Natural killer cell (primary cell): ENCODE results near the gene PRR12. TPM values are rescaled to one million over a fixed set of nuclear protein-coding genes. Genes with fewer than 3 reads are reported as not detected.

Source experiments
- ATAC-seq, 3 donors: fragments of 150-1000 bp in 2 of 3; fragments of 200-7000 bp in 1 of 3; cut with Tn5 transposase; 1 replicate in 1 of 3; 2 replicates in 2 of 3; pipeline ENCODE4 v1.10.0; 2021; ENCODE audit warnings: mild to moderate bottlenecking in 2 of 3, moderate library complexity in 2 of 3
- DNase-seq, 2 donors: peaks; one replicate each; pipeline versions ENCODE4 v3.0.0 to v3.0.0-alpha.2; 2013 to 2021; ENCODE audit warnings: mixed read lengths in 1 of 2
- H3K27ac ChIP-seq: one replicate; pipeline ENCODE4 v1.5.1; 2013; ENCODE audit warnings: mild to moderate bottlenecking, low read length
- H3K27me3 ChIP-seq: one replicate; pipeline ENCODE4 v1.6.1; 2013; ENCODE audit warnings: low read length; ENCODE audit not compliant: control insufficient read depth, insufficient read depth
- H3K36me3 ChIP-seq: one replicate; pipeline ENCODE4 v1.6.1; 2013; ENCODE audit warnings: low read length; ENCODE audit not compliant: control insufficient read depth, insufficient read depth
- H3K4me1 ChIP-seq: one replicate; pipeline ENCODE4 v1.6.1; 2013; ENCODE audit warnings: low read length; ENCODE audit not compliant: control insufficient read depth, insufficient read depth
- H3K4me3 ChIP-seq: one replicate; pipeline ENCODE4 v1.5.1; 2013; ENCODE audit warnings: low read length
- H3K9me3 ChIP-seq: one replicate; pipeline ENCODE4 v1.6.1; 2013; ENCODE audit warnings: low read length; ENCODE audit not compliant: control insufficient read depth, insufficient read depth
- H3K27ac Mint-ChIP-seq, 2 donors: one replicate each; pipeline ENCODE4 v1.8.0; 2022; ENCODE audit warnings: mild to moderate bottlenecking in 2 of 2, mixed read lengths in 2 of 2, moderate library complexity in 1 of 2
- H3K27me3 Mint-ChIP-seq, 2 donors: one replicate each; pipeline ENCODE4 v1.8.0; 2022; ENCODE audit warnings: low read depth in 2 of 2, mixed read lengths in 2 of 2
- H3K36me3 Mint-ChIP-seq: one replicate; pipeline ENCODE4 v1.8.0; 2022; ENCODE audit warnings: mixed read lengths
- H3K4me1 Mint-ChIP-seq, 2 donors: one replicate each; pipeline ENCODE4 v1.8.0; 2022; ENCODE audit warnings: mixed read lengths in 2 of 2
- H3K4me3 Mint-ChIP-seq: one replicate; pipeline ENCODE4 v1.8.0; 2022; ENCODE audit warnings: mild to moderate bottlenecking, moderate library complexity, mixed read lengths
- H3K9me3 Mint-ChIP-seq, 2 donors: one replicate each; pipeline ENCODE4 v1.8.0; 2022; ENCODE audit warnings: mixed read lengths in 2 of 2
- WGBS: methylation state at CpG from one replicate; pipeline ENCODE4 v1.1.7; 2013; ENCODE audit warnings: missing lambda C conversion rate; ENCODE audit not compliant: insufficient coverage; 5-methylcytosine and 5-hydroxymethylcytosine counted together
- intact Hi-C: fragments of 100-400 bp; cut with micrococcal nuclease; formaldehyde crosslinking; loops from one replicate; pipeline ENCODE4 v1.14.2; 2022
- total RNA-seq, 4 donors: library from RNA; stranded (reverse); fragments of 120-200 nt in 1 of 4; gene quantifications; one replicate each; pipeline versions ENCODE4 v1.2.3 to v1.2.4, GENCODE V29; 2013 to 2022
- TF ChIP-seq, protein P1 (sequence below): fragments of 200-600 bp; IDR thresholded peaks from one replicate; pipeline ENCODE4 v1.8.0; 2022; ENCODE audit warnings: antibody characterized with exemption

PRR12 gene
- total RNA-seq, 3 donors from 2014 or later (not counting 1 experiment from before 2014, with no cell fraction given) = 51.1 to 62.1 (median 56.0) TPM

DNA sequence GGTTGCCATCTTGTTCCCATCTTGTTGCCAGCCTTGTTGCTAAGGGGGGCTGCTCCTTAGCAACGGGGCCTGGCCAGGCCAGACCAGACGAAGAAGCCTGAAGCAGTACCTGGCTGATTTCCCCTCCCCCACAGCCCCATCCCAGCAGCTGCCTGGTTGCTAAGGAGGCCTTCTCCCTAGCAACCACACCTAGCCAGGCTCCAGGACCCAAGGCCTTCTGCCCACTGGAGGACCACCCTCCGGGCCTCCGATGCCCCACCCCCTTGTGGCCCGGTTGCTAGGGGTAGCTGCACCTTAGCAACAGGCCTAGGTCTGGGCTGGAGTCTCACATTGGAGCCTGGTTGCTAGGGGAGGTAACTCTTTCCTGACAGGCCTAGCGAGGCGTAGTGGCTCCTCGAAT is 6.0 kb upstream of the PRR12 start:
- Histone ChIP-seq H3K4me1 (peaks cover 9% of the 10 kb centered on the region), H3K36me3 (no peaks in the 10 kb centered on the region), H3K4me3 (no peak overlapping the region), H3K27ac (no peak overlapping the region), H3K9me3 (no peaks in the 10 kb centered on the region), H3K27me3 (no peaks in the 10 kb centered on the region)
- Mint-ChIP-seq H3K9me3 (no peaks in the 10 kb centered on the region), H3K4me1 (peaks cover 11 to 17% of the 10 kb centered on the region in 2 donors), H3K27me3 (no peaks in the 10 kb centered on the region), H3K27ac (no peak overlapping the region), H3K36me3 (no peaks in the 10 kb centered on the region), H3K4me3 (no peak overlapping the region)
- ATAC-seq (no peak), DNase-seq (no peak)
- intact Hi-C loops = no loop called here
- 83% methylated on average over 8 of the region's 8 CpGs for WGBS
- TF ChIP-seq, protein P1, sequence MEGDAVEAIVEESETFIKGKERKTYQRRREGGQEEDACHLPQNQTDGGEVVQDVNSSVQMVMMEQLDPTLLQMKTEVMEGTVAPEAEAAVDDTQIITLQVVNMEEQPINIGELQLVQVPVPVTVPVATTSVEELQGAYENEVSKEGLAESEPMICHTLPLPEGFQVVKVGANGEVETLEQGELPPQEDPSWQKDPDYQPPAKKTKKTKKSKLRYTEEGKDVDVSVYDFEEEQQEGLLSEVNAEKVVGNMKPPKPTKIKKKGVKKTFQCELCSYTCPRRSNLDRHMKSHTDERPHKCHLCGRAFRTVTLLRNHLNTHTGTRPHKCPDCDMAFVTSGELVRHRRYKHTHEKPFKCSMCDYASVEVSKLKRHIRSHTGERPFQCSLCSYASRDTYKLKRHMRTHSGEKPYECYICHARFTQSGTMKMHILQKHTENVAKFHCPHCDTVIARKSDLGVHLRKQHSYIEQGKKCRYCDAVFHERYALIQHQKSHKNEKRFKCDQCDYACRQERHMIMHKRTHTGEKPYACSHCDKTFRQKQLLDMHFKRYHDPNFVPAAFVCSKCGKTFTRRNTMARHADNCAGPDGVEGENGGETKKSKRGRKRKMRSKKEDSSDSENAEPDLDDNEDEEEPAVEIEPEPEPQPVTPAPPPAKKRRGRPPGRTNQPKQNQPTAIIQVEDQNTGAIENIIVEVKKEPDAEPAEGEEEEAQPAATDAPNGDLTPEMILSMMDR = no peak

DNA sequence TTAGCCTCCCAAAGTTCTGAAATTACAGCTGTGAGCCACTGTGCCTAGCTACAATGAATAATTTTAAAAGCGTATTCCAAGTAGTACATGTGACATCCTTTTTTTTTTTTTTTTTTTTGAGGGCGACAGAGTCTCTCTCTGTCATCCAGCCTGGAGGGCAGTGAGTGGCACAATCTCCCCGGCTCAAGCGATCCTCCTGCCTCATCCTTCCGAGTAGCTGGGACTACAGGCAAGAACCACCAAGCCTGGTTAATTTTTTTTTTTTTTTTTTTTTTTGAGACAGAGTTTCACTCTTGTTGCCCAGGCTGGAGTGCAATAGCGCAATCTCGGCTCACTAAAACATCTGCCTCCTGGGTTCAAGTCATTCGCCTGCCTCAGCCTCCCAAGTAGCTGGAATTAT is 3.8 kb upstream of the PRR12 start:
- Mint-ChIP-seq H3K9me3 (no peaks in the 10 kb centered on the region), H3K27me3 (no peaks in the 10 kb centered on the region), H3K4me1 (peaks cover 9 to 14% of the 10 kb centered on the region in 2 donors), H3K36me3 (no peaks in the 10 kb centered on the region), H3K27ac (no peak overlapping the region), H3K4me3 (no peak overlapping the region)
- Histone ChIP-seq H3K4me1 (peaks cover 12% of the 10 kb centered on the region), H3K36me3 (no peaks in the 10 kb centered on the region), H3K4me3 (no peak overlapping the region), H3K9me3 (no peaks in the 10 kb centered on the region), H3K27ac (no peak overlapping the region), H3K27me3 (no peaks in the 10 kb centered on the region)
- intact Hi-C loops = no loop called here
- 85% methylated on average over 8 of the region's 8 CpGs for WGBS
- DNase-seq (no peak), ATAC-seq (no peak)
- TF ChIP-seq, protein P1 = no peak

DNA sequence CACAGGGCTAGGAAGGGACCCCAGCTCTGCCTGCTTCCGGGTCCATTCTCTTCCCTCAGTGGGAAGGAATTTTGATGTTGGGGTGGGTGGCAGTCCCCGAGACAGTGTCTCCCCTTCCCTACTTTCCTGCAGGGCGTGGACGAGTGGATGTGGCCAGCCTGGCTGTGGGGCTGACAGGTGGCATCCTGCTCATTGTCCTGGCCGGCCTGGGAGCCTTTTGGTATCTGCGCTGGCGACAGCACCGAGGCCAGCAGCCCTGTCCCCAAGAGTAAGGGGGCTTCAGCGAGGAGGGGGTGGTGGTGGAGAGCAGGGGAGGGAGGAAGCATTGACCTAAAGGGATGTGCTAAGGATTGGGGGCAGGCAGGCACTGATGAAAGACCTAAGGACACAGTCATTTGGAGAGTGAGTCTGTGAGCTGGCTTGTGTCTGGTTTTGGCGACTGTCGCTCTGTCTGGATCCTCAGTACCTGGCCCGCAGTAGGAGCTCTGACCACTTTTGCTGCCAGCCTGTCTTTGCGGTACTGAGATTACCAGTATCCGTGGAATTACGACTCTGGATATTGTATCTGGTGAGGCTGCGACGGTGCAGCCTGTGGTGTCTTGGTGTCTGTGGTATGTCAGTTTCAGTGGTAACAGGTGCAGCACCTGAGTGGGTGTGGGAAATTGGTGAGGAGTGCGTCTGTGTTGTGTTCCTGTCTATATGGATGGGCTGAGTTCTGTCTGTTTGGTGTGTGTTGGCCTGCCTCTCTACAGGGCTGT is 2.4 kb upstream of the PRR12 start:
- intact Hi-C loops = no loop called here
- H3K4me3 ChIP-seq = no peak overlapping the region
- no peaks in the 10 kb centered on the region for H3K36me3 Mint-ChIP-seq
- TF ChIP-seq, protein P1 = no peak
- no peaks in the 10 kb centered on the region for H3K27me3 Mint-ChIP-seq
- H3K27ac ChIP-seq = no peak overlapping the region
- H3K9me3 Mint-ChIP-seq = no peaks in the 10 kb centered on the region
- DNase-seq (peak in 1 of 2 donors; percentile 70), ATAC-seq (no peak)
- no peaks in the 10 kb centered on the region for H3K36me3 ChIP-seq
- no peaks in the 10 kb centered on the region for H3K9me3 ChIP-seq
- 84% methylated on average over 18 of the region's 18 CpGs for WGBS
- H3K4me1 Mint-ChIP-seq = peaks cover 22 to 27% of the 10 kb centered on the region in 2 donors
- H3K27ac Mint-ChIP-seq = peak overlapping the region; percentile 26 to 72
- peaks cover 25% of the 10 kb centered on the region for H3K4me1 ChIP-seq
- H3K4me3 Mint-ChIP-seq = no peak overlapping the region
- no peaks in the 10 kb centered on the region for H3K27me3 ChIP-seq
